Activated naive CD4-positive, alpha-beta T cell (primary cell): ENCODE measurements around the gene PLCB3.

Experiments
- DNase-seq, 4 experiments: peaks; one replicate each; lab custom pipeline; 2025; lab: John Stamatoyannopoulos, UW

The PLCB3 gene

GRCh38 chr11:64285885-64286800 is 34.8 kb downstream of the PLCB3 start:
- DNase-seq, result no peak

GRCh38 chr11:64286801-64287159 is 35.5 kb downstream of the PLCB3 start:
- DNase-seq, result no peak

DNA sequence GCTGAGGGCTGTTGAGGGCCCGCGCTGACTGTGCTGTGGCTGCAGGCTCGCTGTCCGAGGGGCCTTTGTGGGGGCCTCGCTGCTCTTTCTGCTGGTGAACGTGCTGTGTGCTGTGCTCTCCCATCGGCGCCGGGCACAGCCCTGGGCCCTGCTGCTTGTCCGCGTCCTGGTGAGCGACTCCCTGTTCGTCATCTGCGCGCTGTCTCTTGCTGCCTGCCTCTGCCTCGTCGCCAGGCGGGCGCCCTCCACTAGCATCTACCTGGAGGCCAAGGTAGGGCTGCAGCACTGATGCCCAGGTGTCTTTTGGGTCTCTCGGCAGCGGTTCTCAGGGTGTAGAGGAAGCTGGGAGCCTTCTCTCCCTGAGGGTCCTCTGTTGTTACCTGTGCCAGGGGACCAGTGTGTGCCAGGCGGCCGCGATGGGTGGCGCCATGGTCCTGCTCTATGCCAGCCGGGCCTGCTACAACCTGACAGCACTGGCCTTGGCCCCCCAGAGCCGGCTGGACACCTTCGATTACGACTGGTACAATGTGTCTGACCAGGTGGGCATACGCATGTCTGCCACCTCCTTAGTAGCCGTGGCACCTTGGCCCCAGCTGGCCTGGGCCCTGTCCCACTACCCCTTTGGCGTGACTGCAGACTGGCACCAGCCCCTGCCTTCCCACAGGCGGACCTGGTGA is 36.5 kb downstream of the PLCB3 start:
- DNase-seq, result no peak

- no peak for DNase-seq
Measured at GRCh38 chr11:64288353-64288750, 37.0 kb downstream of the PLCB3 start.

- DNase-seq, result no peak
Measured at GRCh38 chr11:64289002-64289564, 37.8 kb downstream of the PLCB3 start.

DNA sequence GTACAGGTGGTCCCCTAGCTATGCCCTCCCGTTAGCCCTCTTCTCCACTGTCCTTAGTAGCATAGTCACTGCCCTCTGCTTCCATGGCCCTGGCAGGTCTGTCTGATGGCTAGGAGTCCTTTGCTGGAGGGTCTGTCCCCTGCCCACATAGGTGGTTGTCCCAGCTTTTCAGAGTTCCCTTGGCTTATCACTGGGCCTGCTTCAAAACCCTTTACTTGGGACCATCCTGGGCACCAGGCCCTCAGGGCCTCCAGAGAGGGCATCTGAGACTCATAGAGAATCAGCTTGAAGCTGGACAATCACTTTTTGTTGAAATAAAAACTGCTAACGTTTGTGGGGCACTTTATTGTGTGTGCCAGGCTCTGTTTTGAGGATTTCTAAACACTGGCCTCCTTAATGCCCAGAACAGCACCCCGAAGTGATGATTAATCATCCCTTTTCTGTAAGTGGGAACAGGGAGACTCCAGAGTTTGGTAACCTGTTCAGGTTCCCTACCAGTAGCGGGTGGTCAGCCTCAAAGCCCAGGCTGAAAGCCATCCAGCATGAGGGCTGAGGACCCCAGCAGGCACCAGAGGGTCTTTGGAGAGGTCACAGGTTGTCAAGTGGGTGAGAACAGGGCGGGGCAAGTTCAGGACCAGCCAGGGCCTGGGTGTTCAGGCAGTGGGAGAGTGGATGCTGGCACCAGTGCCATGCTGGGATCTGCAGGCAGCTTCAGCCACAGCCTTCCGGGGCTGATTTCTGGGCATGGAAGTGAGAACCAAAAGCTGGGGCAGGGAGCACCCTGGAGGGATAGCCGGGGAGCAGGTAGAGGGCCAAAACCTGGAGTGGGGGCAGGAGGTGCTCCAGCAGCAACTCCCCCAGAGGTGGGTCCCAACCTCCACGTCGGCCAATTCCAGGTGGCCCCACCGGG is 39.3 kb downstream of the PLCB3 start:
- DNase-seq, result no peak

DNA sequence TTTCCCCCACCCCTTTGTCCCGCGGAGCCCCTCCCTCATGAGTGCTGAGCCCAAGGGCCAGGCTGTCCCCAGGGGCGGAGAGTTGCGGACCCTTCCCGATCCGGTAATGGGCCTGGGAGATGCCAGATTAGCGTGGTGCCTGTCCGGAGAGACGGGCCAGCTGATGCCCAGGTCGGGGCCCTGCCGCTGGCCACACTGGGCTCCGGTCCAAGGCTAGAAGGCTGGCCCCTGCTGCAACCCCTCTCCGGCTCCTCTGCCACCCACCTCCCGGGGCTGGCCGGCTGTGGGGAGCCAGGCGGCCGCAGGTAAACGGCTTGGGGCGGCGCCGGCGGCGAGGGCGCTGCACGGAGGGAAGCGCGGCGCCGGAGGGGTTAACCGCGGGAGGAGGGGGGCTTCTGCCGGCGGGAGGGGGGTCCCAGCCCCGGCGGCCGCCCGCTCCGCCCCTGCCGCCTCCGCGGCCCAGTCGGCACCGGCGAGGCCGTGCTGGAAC is 40.0 kb downstream of the PLCB3 start, which contains the start of gene KCNK4:
TSS of gene KCNK4 (plus strand) at position 41 of the 490 bp plus-strand sequence. CDS start 1,717 bp downstream, outside the sequence.
- no peak for DNase-seq

DNA sequence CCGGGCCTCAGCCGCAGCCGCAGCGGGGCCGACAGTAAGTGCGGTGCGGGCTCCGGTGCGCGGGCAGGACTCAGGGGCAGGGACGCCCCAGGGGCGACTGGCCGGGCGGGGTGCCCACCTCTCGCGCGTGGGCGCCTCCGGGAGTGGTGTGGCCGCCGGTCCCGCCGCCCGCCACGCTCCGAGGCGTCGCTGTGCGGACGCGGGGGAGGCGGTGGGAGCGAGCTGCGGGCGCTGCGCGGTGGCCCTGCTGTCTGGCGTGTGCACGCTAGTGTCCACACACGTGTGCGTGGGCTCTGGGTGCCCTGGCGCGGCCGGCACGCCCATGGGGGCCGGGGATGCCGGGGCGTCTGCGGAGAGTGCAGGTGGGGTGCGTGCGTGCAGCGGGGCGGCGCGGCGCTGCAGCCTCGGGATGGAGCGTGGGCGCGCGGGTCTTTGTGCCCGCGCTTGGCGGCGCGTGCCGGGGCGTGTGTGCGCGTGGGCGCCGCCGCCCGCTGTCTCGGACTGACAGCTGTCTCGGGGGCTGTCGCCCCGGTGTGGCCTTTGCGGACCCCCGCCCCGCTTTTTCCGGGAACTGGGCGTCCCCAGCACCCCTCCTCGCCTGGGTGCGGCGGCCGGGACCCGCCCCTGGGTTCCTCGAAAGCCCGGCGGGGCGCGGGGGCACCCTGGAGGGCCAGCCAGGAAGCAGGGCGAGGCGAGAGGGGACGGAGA is 40.6 kb downstream of the PLCB3 start:
- DNase-seq, result no peak

DNA sequence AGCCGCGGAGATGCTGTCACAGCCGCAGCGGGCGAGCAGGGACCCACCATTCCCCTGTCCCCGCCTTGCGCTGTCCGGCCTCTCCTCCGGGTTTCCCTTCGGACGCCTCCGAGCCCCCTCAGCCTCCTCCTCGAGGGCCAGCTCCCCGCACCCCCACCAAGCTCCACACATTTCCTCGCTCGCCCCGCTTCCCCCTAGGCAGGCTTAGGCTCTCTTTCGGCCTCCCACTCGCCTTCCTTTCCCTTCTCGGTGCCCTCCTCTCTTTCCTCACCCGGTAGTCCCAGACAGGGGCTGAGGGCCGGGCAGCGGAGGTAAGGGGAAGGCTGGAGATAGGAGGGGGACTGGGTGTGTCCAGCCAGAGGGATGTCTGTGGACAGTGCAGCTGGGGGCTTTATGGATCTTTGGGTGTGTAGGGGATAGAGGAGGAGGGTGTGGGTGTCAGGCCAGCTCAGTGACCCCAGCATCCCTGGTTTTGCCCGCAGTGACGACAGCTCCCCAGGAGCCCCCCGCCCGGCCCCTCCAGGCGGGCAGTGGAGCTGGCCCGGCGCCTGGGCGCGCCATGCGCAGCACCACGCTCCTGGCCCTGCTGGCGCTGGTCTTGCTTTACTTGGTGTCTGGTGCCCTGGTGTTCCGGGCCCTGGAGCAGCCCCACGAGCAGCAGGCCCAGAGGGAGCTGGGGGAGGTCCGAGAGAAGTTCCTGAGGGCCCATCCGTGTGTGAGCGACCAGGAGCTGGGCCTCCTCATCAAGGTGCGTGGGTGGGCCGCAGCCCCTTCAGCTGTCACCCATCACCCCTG is 41.3 kb downstream of the PLCB3 start:
- no peak for DNase-seq

GRCh38 chr11:64294774-64295173 is 43.4 kb downstream of the PLCB3 start:
- no peak for DNase-seq

GRCh38 chr11:64295760-64296159 is 44.4 kb downstream of the PLCB3 start:
- DNase-seq, result no peak

- DNase-seq, result no peak
Measured at GRCh38 chr11:64296236-64296635, 44.9 kb downstream of the PLCB3 start.

DNA sequence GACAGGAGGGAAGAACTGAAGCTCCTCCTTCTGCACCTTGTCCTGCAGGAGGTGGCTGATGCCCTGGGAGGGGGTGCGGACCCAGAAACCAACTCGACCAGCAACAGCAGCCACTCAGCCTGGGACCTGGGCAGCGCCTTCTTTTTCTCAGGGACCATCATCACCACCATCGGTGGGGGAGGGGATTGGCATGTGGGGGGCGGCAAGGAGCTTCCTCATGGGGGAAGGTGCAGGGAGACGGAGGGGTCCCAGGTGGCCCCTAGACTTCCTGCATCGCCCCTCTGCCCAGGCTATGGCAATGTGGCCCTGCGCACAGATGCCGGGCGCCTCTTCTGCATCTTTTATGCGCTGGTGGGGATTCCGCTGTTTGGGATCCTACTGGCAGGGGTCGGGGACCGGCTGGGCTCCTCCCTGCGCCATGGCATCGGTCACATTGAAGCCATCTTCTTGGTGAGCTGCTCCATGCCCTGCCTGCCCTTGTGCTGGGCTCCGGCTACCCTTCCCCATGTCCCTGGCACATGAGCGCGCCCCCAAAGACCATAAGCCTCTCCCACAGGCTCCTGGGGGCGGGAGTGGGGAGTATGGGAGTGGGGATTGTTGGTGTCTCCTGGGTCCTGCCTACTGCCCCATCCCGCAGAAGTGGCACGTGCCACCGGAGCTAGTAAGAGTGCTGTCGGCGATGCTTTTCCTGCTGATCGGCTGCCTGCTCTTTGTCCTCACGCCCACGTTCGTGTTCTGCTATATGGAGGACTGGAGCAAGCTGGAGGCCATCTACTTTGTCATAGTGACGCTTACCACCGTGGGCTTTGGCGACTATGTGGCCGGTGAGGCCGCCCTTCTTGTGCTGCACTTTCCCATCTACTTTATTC is 45.7 kb downstream of the PLCB3 start:
- DNase-seq, result no peak

- DNase-seq, result no peak
Measured at GRCh38 chr11:64297699-64298358, 46.5 kb downstream of the PLCB3 start.

DNA sequence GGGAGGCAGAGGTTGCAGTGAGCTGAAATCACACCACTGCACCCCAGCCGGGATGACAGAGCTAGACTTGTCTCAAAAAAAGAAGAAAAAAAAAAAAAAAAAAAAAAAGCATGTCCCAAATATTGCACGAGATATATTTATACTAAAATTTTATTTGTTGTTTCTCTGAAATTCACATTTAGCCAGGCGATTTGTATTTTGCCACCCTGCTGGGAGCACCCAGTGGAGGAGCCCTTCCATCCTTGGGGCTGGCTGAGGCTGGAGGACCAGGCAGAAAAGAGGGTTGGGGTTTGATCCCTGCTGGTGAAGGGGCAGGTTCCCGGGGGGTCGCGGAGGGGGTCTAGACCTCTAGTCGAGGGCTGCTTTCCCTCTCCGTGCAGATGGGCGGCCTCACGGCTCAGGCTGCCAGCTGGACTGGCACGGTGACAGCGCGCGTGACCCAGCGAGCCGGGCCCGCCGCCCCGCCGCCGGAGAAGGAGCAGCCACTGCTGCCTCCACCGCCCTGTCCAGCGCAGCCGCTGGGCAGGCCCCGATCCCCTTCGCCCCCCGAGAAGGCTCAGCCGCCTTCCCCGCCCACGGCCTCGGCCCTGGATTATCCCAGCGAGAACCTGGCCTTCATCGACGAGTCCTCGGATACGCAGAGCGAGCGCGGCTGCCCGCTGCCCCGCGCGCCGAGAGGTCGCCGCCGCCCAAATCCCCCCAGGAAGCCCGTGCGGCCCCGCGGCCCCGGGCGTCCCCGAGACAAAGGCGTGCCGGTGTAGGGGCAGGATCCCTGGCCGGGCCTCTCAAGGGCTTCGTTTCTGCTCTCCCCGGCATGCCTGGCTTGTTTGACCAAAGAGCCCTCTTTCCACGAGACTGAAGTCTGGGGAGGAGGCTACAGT is 47.9 kb downstream of the PLCB3 start:
- no peak for DNase-seq

DNA sequence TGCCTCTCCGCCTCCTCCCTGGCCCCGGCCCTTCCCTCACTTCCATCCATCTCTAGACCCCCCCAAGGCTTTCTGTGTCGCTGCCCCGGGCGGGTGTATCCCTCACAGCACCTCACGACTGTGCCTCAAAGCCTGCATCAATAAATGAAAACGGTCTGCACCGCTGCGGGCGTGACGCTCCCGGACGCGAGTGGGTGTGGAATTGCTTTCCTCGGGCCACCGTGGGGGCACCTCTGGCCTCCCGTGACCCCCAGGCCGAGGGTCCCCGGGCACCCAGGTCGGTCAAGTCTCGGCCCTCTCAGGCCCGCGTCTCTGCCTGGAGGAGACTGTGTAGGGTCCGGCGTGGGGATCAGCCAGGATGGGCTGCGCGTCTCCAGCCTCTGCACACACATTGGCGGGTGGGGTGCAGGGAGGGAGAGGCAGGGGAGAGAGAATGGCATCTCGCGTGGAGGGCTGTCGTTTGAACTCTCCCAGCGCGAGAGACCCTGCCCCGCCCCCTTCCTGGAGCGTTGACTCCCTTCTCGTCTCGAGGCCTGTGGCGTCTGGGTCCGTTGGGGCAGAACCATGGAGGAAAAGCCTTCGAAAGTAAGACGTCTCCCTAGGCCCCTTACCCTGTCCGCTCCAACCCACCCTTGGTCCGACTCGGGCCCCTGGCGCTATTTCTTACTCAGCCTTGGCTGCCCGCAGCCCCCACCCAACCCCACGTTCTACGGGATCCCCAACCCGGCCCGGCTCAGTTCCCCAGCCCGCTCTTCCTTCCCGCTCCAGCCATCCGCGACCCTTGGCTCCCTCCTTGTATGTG is 48.7 kb downstream of the PLCB3 start, which contains the start of gene CATSPERZ:
TSS of gene CATSPERZ (plus strand) at position 512 of the 802 bp plus-strand sequence. CDS start at position 565, 53 bp downstream.
- DNase-seq, result no peak
